22Rv1 (cell line): ENCODE measurements around the gene DKKL1.

Experiments used
- CTCF ChIP-seq: fragments of 450-650 bp; IDR thresholded peaks from 2 replicates; pipeline ENCODE4 v1.5.1; 2017; ENCODE audit warnings: mild to moderate bottlenecking
- ZFX ChIP-seq: fragments of 450-650 bp; IDR thresholded peaks from 2 replicates; pipeline ENCODE4 v1.6.1; 2017; ENCODE audit warnings: antibody characterized with exemption, borderline replicate concordance

GRCh38 chr19:49364083-49364737, 533 bp downstream of the DKKL1 start:
- no peak for TF ChIP-seq CTCF
- no peak for TF ChIP-seq ZFX
